ENCODE results near the gene IRF8. TPM values are rescaled to one million over a fixed set of nuclear protein-coding genes. Genes with fewer than 3 reads are reported as not detected.
"Not testable (repeated sequence)": the region's sequence is repeated elsewhere in the genome, so short reads cannot be mapped to it uniquely, and the experiment has no call there.

Gene IRF8
- total RNA-seq, 1 donor from 2014 or later = 20.0 TPM

DNA sequence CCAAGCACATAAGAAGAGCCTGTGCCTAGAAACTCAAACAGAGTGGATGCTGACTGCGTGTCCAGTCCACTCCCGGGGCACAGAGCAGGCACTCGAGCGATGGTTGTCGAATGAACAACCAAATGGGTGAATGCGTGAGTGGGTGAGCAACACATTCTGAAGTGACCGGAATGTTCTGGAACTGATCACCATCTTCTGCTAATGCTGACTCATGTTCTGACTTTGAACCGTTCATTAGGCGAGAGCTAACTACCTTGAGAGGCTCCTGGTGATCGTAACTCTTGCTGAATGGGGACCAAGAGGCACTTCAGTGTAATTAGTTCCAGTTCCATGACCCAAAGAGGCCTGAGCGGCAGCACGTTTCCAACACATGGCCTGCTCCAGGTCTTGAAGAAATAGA is 37.9 kb downstream of the IRF8 start:
- H3K9me3 ChIP-seq = no peaks in the 10 kb centered on the region
- H3K4me3 ChIP-seq = no peak overlapping the region
- no peaks in the 10 kb centered on the region for H3K4me1 ChIP-seq
- DNase-seq (ENCODE audit: low spot score in 2 of 2) = no peak
- intact Hi-C loops (cut with DNase I) = no loop called here
- TF ChIP-seq CTCF (IDR thresholded peaks at IDR 0.05) = no peak
- no peaks in the 10 kb centered on the region for H3K36me3 ChIP-seq
- H3K27me3 ChIP-seq = no peaks in the 10 kb centered on the region
- no peak overlapping the region for H3K27ac ChIP-seq

DNA sequence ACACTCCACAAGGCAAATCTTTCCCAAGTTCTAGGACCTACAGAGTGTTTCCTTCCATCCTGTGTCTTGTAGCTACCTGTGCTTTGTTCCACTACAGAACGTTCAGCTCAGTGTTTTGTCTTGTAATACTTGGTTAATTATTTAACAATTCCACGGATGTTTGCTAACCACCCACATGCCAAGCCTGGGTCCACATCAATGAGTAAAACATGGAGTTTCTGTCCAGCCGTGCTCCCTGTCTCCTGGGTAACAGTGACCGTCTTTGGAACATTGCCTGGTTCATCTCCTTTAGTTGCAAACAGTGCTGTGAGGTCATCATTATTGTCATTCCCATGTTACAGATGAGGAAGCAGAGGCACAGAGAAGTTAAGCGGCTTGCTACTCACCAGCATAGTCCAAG is 41.3 kb downstream of the IRF8 start:
- Histone ChIP-seq H3K27me3 (no peaks in the 10 kb centered on the region), H3K27ac (no peak overlapping the region), H3K36me3 (no peaks in the 10 kb centered on the region), H3K9me3 (no peaks in the 10 kb centered on the region), H3K4me3 (no peak overlapping the region), H3K4me1 (no peaks in the 10 kb centered on the region)
- no peak for DNase-seq (ENCODE audit: low spot score in 2 of 2)
- intact Hi-C loops (cut with DNase I) = no loop called here
- TF ChIP-seq CTCF (IDR thresholded peaks at IDR 0.05) = no peak

GRCh38 chr16:85941863-85942644 is 43.1 kb downstream of the IRF8 start:
- intact Hi-C loops (cut with DNase I) = no loop called here
- Histone ChIP-seq H3K4me1 (no peaks in the 10 kb centered on the region), H3K4me3 (no peak overlapping the region), H3K27me3 (no peaks in the 10 kb centered on the region), H3K27ac (no peak overlapping the region), H3K36me3 (no peaks in the 10 kb centered on the region), H3K9me3 (no peaks in the 10 kb centered on the region)
- DNase-seq (ENCODE audit: low spot score in 2 of 2) = no peak
- no peak for TF ChIP-seq CTCF (IDR thresholded peaks at IDR 0.05)

DNA sequence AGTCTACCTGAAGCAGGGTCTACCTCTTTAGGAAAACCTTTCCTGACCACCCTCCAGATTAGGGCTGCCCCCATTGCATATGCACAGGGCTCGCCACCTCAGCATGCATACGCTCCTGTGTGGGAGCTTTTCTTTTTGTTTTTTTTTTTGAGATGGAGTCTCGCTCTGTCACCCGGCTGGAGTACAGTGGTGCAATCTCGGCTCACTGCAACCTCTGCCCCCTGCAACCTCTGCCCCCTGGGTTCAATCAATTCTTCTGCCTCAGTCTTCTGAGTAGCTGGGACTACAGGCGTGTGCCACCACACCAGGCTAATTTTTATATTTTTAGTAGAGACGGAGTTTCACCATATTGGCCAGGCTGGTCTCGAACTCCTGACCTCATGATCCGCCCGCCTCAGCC is 43.7 kb downstream of the IRF8 start:
- H3K27ac ChIP-seq; H3K4me1 ChIP-seq; DNase-seq (ENCODE audit: low spot score in 2 of 2); H3K27me3 ChIP-seq; H3K9me3 ChIP-seq; H3K4me3 ChIP-seq; H3K36me3 ChIP-seq; intact Hi-C loops (cut with DNase I): not testable (repeated sequence)

- H3K27me3 ChIP-seq = no peaks in the 10 kb centered on the region
- H3K9me3 ChIP-seq = no peaks in the 10 kb centered on the region
- no peak overlapping the region for H3K27ac ChIP-seq
- TF ChIP-seq CTCF (IDR thresholded peaks at IDR 0.05) = no peak
- H3K4me1 ChIP-seq = no peaks in the 10 kb centered on the region
- no peak overlapping the region for H3K4me3 ChIP-seq
- intact Hi-C loops (cut with DNase I) = no loop called here
- DNase-seq (ENCODE audit: low spot score in 2 of 2) = no peak
- no peaks in the 10 kb centered on the region for H3K36me3 ChIP-seq
Measured at GRCh38 chr16:85943711-85944110, 44.7 kb downstream of the IRF8 start.

GRCh38 chr16:85944572-85945423 is 45.8 kb downstream of the IRF8 start:
- intact Hi-C loops (cut with DNase I) = no loop called here
- Histone ChIP-seq H3K4me3 (no peak overlapping the region), H3K27ac (no peak overlapping the region), H3K36me3 (no peaks in the 10 kb centered on the region), H3K9me3 (no peaks in the 10 kb centered on the region), H3K27me3 (no peaks in the 10 kb centered on the region), H3K4me1 (no peaks in the 10 kb centered on the region)
- TF ChIP-seq CTCF (IDR thresholded peaks at IDR 0.05) = no peak
- DNase-seq (ENCODE audit: low spot score in 2 of 2) = no peak
